Measurements from ENCODE around the gene EEF2KMT. TPM values are rescaled to one million over a fixed set of nuclear protein-coding genes. Genes with fewer than 3 reads are reported as not detected.
"Not testable (repeated sequence)": the region's sequence is repeated elsewhere in the genome, so short reads cannot be mapped to it uniquely, and the experiment has no call there.

Gene EEF2KMT
- total RNA-seq, 1 experiment from 2014 or later = 10.4 TPM

DNA sequence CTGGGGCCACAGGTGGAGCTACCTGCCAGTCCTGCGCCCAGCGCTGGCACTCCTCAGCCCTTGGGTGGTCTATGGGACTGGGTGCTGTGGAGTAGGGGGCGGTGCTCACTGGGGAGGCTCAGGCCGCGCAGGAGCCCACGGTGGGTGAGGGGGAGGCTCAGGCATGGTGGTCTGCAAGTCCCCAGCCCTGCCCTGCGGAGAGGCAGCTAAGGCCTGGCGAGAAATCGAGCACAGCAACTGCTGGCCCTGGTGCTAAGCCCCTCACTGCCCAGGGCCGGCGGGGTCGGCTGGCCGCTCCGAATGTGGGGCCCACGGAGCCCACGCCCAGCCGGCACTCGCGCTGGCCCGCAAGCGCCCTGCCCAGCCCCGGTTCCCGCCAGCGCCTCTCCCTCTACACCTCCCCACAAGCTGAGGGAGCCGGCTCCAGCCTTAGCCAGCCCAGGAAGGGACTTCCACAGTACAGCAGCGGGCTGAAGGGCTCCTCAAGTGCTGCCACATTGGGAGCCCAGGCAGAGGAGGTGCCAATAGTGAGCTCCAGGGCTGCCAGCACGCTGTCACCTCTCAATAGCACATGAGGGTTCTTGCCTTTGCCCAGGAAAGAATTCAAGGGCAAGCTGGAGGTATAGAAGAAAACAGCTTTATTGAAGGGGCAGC, 11.0 kb upstream of the EEF2KMT start:
- Histone ChIP-seq H3K4me2 (no peak overlapping the region), H3K4me3 (no peak overlapping the region), H4K20me1 (ENCODE audit: insufficient read depth) (no peaks in the 10 kb centered on the region), H3F3A (ENCODE audit: insufficient read depth, low read depth) (no peaks in the 10 kb centered on the region), H3K79me2 (ENCODE audit: low read depth) (no peaks in the 10 kb centered on the region), H3K36me3 (ENCODE audit: low read depth) (no peaks in the 10 kb centered on the region), H3K27me3 (ENCODE audit: insufficient read depth, low read depth) (peaks cover 46% of the 10 kb centered on the region), H3K9me2 (ENCODE audit: insufficient read depth) (no peaks in the 10 kb centered on the region), H3K4me1 (replicated peaks; ENCODE audit: insufficient read depth) (no peaks in the 10 kb centered on the region), H3K9me3 (ENCODE audit: insufficient read depth, low read depth) (no peaks in the 10 kb centered on the region), H2AFZ (no peak overlapping the region), H3K27ac (no peak overlapping the region)
- no peak for TF ChIP-seq EZH2 (IDR thresholded peaks at IDR 0.05; ENCODE audit: low read depth)
- TF ChIP-seq, protein P1, sequence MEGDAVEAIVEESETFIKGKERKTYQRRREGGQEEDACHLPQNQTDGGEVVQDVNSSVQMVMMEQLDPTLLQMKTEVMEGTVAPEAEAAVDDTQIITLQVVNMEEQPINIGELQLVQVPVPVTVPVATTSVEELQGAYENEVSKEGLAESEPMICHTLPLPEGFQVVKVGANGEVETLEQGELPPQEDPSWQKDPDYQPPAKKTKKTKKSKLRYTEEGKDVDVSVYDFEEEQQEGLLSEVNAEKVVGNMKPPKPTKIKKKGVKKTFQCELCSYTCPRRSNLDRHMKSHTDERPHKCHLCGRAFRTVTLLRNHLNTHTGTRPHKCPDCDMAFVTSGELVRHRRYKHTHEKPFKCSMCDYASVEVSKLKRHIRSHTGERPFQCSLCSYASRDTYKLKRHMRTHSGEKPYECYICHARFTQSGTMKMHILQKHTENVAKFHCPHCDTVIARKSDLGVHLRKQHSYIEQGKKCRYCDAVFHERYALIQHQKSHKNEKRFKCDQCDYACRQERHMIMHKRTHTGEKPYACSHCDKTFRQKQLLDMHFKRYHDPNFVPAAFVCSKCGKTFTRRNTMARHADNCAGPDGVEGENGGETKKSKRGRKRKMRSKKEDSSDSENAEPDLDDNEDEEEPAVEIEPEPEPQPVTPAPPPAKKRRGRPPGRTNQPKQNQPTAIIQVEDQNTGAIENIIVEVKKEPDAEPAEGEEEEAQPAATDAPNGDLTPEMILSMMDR (conservative IDR thresholded peaks at IDR 0.05) = no peak
- intact Hi-C loops (cut with micrococcal nuclease; ENCODE audit: unreplicated experiment) = loop anchor here (10.0 kb wide), 1 partner anchor 1536 kb away; no protein-coding TSS in a partner anchor
- no TSS peak for BruUV-seq (replicated peaks)
- ChIA-PET POLR2A (ENCODE audit: unreplicated experiment) (no interaction called here), CTCF (interaction anchor here (0.6 kb wide), 1 partner anchor 392 kb away, joined by 3 read pairs; no protein-coding TSS in a partner anchor)
- no peak for DNase-seq

DNA sequence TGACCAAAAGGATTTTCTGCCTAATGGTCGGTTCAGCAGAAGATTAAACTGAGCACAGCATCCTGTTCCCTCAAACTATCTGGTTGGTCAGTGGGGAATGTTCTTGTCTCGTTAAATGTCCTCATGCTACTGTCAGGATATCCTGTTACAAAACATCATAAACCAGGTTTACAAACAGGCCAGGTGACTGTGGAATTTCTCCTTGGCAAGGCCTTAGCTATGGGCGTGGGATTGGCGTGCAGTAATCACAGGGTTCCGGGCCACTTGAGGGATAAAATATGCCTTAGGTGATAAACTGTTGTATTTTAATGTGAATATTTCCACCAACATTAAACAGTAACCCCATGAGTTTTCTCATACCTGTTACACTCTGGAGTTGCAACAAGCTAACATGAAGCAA, 7.4 kb upstream of the EEF2KMT start:
- POLR2A ChIA-PET (ENCODE audit: unreplicated experiment); H4K20me1 ChIP-seq (ENCODE audit: insufficient read depth); H3K79me2 ChIP-seq (ENCODE audit: low read depth); H3K9me3 ChIP-seq (ENCODE audit: insufficient read depth, low read depth); H3K4me1 ChIP-seq (replicated peaks; ENCODE audit: insufficient read depth); H3F3A ChIP-seq (ENCODE audit: insufficient read depth, low read depth); H3K27ac ChIP-seq; H3K36me3 ChIP-seq (ENCODE audit: low read depth); H2AFZ ChIP-seq; H3K4me2 ChIP-seq; CTCF ChIA-PET; BruUV-seq (replicated peaks); H3K4me3 ChIP-seq; H3K9me2 ChIP-seq (ENCODE audit: insufficient read depth): not testable (repeated sequence)
- intact Hi-C loops (cut with micrococcal nuclease; ENCODE audit: unreplicated experiment) = loop anchor here (10.0 kb wide), 1 partner anchor 1540 kb away; no protein-coding TSS in a partner anchor
- DNase-seq = peak in 1 of 2 experiments; percentile 51
- peaks cover 39% of the 10 kb centered on the region for H3K27me3 ChIP-seq (ENCODE audit: insufficient read depth, low read depth)

DNA sequence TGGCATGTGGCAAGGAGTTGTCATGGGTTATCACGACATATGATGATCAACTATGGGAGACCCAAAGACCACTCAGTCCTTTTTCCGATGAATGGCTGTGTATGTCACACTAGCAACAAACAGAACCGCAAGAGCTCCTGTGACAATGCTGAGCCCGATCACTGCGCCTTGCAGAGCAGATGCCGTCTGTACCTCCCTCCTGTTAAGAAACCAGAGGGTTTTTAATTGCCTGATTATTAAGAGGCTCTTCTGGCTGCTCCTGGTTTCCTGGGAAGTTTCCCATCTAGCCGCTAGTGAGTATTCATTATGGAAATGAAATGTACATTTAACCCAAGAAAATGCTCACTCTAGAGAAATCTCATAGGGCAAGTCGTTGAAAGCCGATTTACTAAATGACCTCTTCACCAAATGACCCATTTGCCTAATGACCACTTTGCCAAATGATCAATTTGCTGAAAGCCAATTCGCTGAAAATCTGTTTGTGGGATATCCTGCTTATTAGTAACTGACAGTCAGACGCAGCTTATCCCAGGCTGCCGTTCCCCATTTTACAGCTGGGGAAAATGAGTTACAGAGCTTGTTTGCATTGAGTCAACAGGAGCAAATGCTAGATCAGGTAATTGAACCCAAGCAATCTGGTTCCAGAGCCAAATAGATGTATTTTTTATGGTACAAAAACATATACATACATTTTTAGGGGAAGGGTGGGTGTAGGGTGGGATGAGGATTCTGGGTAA, 5.9 kb upstream of the EEF2KMT start:
- CTCF ChIA-PET; BruUV-seq (replicated peaks): not testable (repeated sequence)

DNA sequence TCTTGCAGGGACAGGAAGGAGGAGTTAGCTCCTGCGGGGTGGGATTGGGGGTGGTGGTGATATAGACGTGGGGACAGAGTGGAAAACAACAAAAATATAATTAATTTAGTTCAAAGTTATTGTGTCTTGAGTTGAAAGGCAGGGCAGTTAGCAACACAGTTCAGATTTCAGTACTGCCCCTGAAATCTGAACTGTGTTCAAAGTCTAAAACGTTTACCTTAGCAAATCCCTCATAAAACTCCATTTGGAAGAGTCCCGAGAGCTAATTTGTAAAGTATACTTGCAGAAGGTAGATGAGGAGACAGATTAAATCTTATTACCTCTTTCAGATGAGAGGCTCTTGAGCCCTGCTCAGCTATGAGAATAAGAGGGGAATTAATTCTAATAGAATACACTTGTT, 1.6 kb upstream of the EEF2KMT start:
- H3F3A ChIP-seq (ENCODE audit: insufficient read depth, low read depth); H3K4me3 ChIP-seq; DNase-seq; H2AFZ ChIP-seq; H3K36me3 ChIP-seq (ENCODE audit: low read depth); H3K79me2 ChIP-seq (ENCODE audit: low read depth); CTCF ChIA-PET; POLR2A ChIA-PET (ENCODE audit: unreplicated experiment); H3K9me3 ChIP-seq (ENCODE audit: insufficient read depth, low read depth); BruUV-seq (replicated peaks); H3K27ac ChIP-seq; H4K20me1 ChIP-seq (ENCODE audit: insufficient read depth); H3K9me2 ChIP-seq (ENCODE audit: insufficient read depth); H3K4me1 ChIP-seq (replicated peaks; ENCODE audit: insufficient read depth): not testable (repeated sequence)
- intact Hi-C loops (cut with micrococcal nuclease; ENCODE audit: unreplicated experiment) = loop anchor here (5.0 to 10.0 kb wide), 4 partner anchors 142 to 594 kb away; partner anchors contain the start of gene SEC14L5
- H3K27me3 ChIP-seq (ENCODE audit: insufficient read depth, low read depth) = peaks cover 14% of the 10 kb centered on the region
- H3K4me2 ChIP-seq = peak overlapping the region; percentile 68; the same call in 1 of the 2 replicates

More for the DNA sequence above, 5.9 kb upstream of the EEF2KMT start:
- H3K9me2 ChIP-seq (ENCODE audit: insufficient read depth); H3K79me2 ChIP-seq (ENCODE audit: low read depth); DNase-seq; H3K9me3 ChIP-seq (ENCODE audit: insufficient read depth, low read depth); H3K4me3 ChIP-seq; POLR2A ChIA-PET (ENCODE audit: unreplicated experiment); H3K4me1 ChIP-seq (replicated peaks; ENCODE audit: insufficient read depth); H2AFZ ChIP-seq; H4K20me1 ChIP-seq (ENCODE audit: insufficient read depth); H3K27ac ChIP-seq; H3K4me2 ChIP-seq; H3K36me3 ChIP-seq (ENCODE audit: low read depth); H3F3A ChIP-seq (ENCODE audit: insufficient read depth, low read depth): not testable (repeated sequence)
- H3K27me3 ChIP-seq (ENCODE audit: insufficient read depth, low read depth) = peaks cover 26% of the 10 kb centered on the region
- intact Hi-C loops (cut with micrococcal nuclease; ENCODE audit: unreplicated experiment) = loop anchor here (10.0 kb wide), 1 partner anchor 1541 kb away; no protein-coding TSS in a partner anchor

DNA sequence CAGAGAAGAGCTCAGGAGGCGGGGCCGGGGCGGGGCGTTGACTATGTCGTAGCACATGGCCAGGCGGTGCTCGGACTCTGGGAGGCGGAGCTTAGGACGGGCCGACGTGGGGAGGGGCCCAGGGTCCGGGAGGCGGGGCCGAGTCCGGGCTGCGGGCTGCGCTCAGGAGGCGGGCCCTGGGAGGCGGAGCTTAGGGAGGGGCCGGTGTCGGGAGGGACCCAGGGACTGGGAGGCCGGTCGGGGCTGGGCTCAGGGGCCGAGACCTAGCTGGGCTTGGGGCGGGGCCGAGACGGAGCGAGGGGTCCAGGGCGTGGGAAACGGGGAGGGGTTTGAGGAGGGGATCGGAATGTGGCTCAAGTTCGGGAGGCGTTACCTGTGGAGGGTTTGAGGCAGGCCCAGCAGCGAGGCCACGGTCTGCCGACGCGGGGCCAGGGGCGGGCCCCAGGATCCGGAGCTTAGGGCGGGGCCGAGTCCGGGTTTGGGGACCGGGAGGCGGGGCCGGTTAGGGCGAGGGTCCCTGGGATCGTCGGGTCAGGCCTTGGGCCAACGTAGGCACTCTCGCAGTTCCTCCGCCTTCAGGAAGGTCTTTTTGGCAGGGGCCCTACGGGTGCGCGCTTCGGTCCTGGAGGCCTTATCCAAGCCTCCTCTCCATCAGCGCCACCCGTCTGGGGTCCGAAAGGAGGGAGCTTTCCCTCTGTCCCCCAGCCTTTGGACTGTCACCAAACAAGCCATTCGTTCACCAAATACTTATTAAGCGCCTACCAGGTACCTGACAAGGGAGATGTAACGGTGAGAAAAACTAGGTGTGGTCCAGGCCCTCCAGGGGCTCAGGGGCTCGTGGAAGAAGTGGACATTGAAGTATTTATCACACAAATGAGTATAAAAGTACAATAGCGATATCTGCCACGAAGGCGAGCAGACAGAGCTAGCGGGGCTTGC, 895 bp upstream of the EEF2KMT start:
- CTCF ChIA-PET = interaction anchor here (0.6 to 1.1 kb wide), 3 partner anchors 14 to 600 kb away, joined by 3 to 7 read pairs (median 6); partner anchors contain the start of gene SEC14L5
- POLR2A ChIA-PET (ENCODE audit: unreplicated experiment) = interaction anchor here (0.5 to 0.8 kb wide), 8 partner anchors 141 to 1697 kb away, joined by 3 to 10 read pairs (median 4); partner anchors contain the start of genes ANKS3, DNAAF8, SEC14L5 and UBN1
- intact Hi-C loops (cut with micrococcal nuclease; ENCODE audit: unreplicated experiment) = loop anchor here (5.0 to 10.0 kb wide), 4 partner anchors 141 to 594 kb away; partner anchors contain the start of gene SEC14L5
- not testable (repeated sequence) for H3K36me3 ChIP-seq (ENCODE audit: low read depth); H3K4me1 ChIP-seq (replicated peaks; ENCODE audit: insufficient read depth); H2AFZ ChIP-seq; BruUV-seq (replicated peaks); H3K27ac ChIP-seq; H3K79me2 ChIP-seq (ENCODE audit: low read depth); H4K20me1 ChIP-seq (ENCODE audit: insufficient read depth); DNase-seq; H3F3A ChIP-seq (ENCODE audit: insufficient read depth, low read depth); H3K9me3 ChIP-seq (ENCODE audit: insufficient read depth, low read depth); H3K9me2 ChIP-seq (ENCODE audit: insufficient read depth)
- Histone ChIP-seq H3K27me3 (ENCODE audit: insufficient read depth, low read depth) (peaks cover 14% of the 10 kb centered on the region), H3K4me3 (peak overlapping the region; percentile 54; the same call in 1 of the 2 replicates), H3K4me2 (peak overlapping the region; percentile 68)
